OCI-LY3 (cell line): Measurements from ENCODE around the gene VAV3.

Experiments
- H2AFZ ChIP-seq: fragments of 200-600, 300-600 bp; shearing (Covaris generic); 2 replicates; pipeline ENCODE4 v1.6.0; 2014; ENCODE audit warnings: antibody characterized with exemption, low read depth, low read length
- H3K27ac ChIP-seq: fragments of 200-600, 300-600 bp; sonication (generic); 2 replicates; pipeline ENCODE4 v1.5.1; 2014; ENCODE audit warnings: mild to moderate bottlenecking, low read length, moderate library complexity, mixed read lengths
- H3K27me3 ChIP-seq: fragments of 200-600, 300-600 bp; sonication (generic); 2 replicates; pipeline ENCODE4 v1.6.1; 2014; ENCODE audit warnings: low read depth, low read length, mixed read lengths
- H3K36me3 ChIP-seq: fragments of 200-600, 300-600 bp; sonication (generic); replicated peaks from 2 replicates; pipeline ENCODE3; 2014; ENCODE audit warnings: low read depth, low read length, mixed read lengths
- H3K4me1 ChIP-seq: fragments of 300-600, 200-600 bp; sonication (generic); 2 replicates; pipeline ENCODE4 v1.6.1; 2014; ENCODE audit warnings: low read length, mixed read lengths
- H3K4me2 ChIP-seq: fragments of 200-600, 300-600 bp; sonication (generic); 2 replicates; pipeline ENCODE4 v1.6.1; 2014; ENCODE audit warnings: low read length, mixed read lengths
- H3K4me3 ChIP-seq: fragments of 300-600, 200-600 bp; sonication (generic); 2 replicates; pipeline ENCODE4 v1.5.1; 2014; ENCODE audit warnings: antibody characterized with exemption, mild to moderate bottlenecking, low read length, moderate library complexity
- H3K79me2 ChIP-seq: fragments of 300-600, 200-600 bp; shearing (Covaris generic); 2 replicates; pipeline ENCODE4 v1.6.1; 2014; ENCODE audit warnings: mild to moderate bottlenecking, low read length, mixed read lengths
- H3K9ac ChIP-seq: fragments of 300-600, 200-600 bp; shearing (Covaris generic); 2 replicates; pipeline ENCODE4 v1.6.0; 2014; ENCODE audit warnings: mild to moderate bottlenecking, low read length, moderate library complexity
- H3K9me3 ChIP-seq: fragments of 200-600, 300-600 bp; shearing (Covaris generic); 2 replicates; pipeline ENCODE4 v1.6.1; 2014; ENCODE audit warnings: low read length, mixed read lengths; ENCODE audit not compliant: insufficient read depth
- H4K20me1 ChIP-seq: fragments of 200-600, 300-600 bp; sonication (generic); 2 replicates; pipeline ENCODE4 v1.6.1; 2016; ENCODE audit warnings: low read length, mixed read lengths; ENCODE audit not compliant: insufficient read depth
- EZH2phosphoT487 ChIP-seq: fragments of 200-600 bp; shearing (Covaris generic); IDR thresholded peaks from 2 replicates; pipeline ENCODE4 v1.6.1; 2018; ENCODE audit warnings: antibody characterized with exemption, mixed run types, low read depth
- TF ChIP-seq, protein P1 (sequence below): fragments of 200-600, 300-600 bp; sonication (generic); IDR thresholded peaks from 2 replicates; pipeline ENCODE4 v1.5.1; 2014; ENCODE audit warnings: antibody characterized with exemption, low read length, low read depth

Gene VAV3

DNA sequence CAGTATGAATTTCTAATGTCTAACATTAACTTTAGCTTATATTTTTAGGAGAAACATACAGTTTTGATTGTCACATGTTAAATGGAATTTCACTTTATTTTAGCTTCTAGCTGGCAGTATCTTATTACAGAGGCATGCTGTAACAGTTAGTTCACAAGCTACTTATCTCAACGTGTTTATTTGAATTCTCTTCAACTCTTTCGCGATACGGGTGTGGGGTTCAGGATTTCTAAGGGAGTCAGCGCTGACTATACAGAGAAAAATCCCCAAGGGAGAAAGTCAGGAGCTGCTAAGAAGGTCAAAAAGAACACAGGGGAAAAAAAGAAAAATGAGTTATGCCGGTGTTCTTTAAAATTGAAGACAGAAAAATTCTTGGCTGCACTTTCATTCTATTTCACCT is 296.2 kb downstream of the VAV3 start:
- Histone ChIP-seq H3K4me2 (no peak overlapping the region), H3K4me3 (no peak overlapping the region), H3K9me3 (no peaks in the 10 kb centered on the region), H4K20me1 (no peaks in the 10 kb centered on the region), H3K27ac (no peak overlapping the region), H3K36me3 (no peaks in the 10 kb centered on the region), H3K4me1 (no peaks in the 10 kb centered on the region), H3K79me2 (no peaks in the 10 kb centered on the region), H2AFZ (no peak overlapping the region), H3K9ac (no peak overlapping the region), H3K27me3 (no peaks in the 10 kb centered on the region)
- no peak for TF ChIP-seq EZH2phosphoT487
- TF ChIP-seq, protein P1, sequence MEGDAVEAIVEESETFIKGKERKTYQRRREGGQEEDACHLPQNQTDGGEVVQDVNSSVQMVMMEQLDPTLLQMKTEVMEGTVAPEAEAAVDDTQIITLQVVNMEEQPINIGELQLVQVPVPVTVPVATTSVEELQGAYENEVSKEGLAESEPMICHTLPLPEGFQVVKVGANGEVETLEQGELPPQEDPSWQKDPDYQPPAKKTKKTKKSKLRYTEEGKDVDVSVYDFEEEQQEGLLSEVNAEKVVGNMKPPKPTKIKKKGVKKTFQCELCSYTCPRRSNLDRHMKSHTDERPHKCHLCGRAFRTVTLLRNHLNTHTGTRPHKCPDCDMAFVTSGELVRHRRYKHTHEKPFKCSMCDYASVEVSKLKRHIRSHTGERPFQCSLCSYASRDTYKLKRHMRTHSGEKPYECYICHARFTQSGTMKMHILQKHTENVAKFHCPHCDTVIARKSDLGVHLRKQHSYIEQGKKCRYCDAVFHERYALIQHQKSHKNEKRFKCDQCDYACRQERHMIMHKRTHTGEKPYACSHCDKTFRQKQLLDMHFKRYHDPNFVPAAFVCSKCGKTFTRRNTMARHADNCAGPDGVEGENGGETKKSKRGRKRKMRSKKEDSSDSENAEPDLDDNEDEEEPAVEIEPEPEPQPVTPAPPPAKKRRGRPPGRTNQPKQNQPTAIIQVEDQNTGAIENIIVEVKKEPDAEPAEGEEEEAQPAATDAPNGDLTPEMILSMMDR, result no peak

GRCh38 chr1:107666493-107666892 is 298.5 kb downstream of the VAV3 start:
- Histone ChIP-seq H3K4me3 (no peak overlapping the region), H3K9ac (no peak overlapping the region), H4K20me1 (no peaks in the 10 kb centered on the region), H3K27me3 (no peaks in the 10 kb centered on the region), H3K27ac (no peak overlapping the region), H3K4me1 (no peaks in the 10 kb centered on the region), H3K4me2 (no peak overlapping the region), H3K79me2 (no peaks in the 10 kb centered on the region), H3K36me3 (no peaks in the 10 kb centered on the region), H2AFZ (no peak overlapping the region), H3K9me3 (no peaks in the 10 kb centered on the region)
- TF ChIP-seq, protein P1, result no peak
- TF ChIP-seq EZH2phosphoT487, result no peak

- Histone ChIP-seq H3K4me1 (no peaks in the 10 kb centered on the region), H3K9me3 (no peaks in the 10 kb centered on the region), H3K27ac (no peak overlapping the region), H4K20me1 (no peaks in the 10 kb centered on the region), H3K79me2 (no peaks in the 10 kb centered on the region), H3K4me2 (no peak overlapping the region), H3K27me3 (no peaks in the 10 kb centered on the region), H3K9ac (no peak overlapping the region), H3K4me3 (no peak overlapping the region), H3K36me3 (no peaks in the 10 kb centered on the region), H2AFZ (no peak overlapping the region)
- TF ChIP-seq EZH2phosphoT487, result no peak
- TF ChIP-seq, protein P1, result no peak
Observed at GRCh38 chr1:107664982-107665925, 299.7 kb downstream of the VAV3 start.

GRCh38 chr1:107662971-107663370 is 302.0 kb downstream of the VAV3 start:
- no peaks in the 10 kb centered on the region for H3K9me3 ChIP-seq
- H3K9ac ChIP-seq, result no peak overlapping the region
- H3K4me1 ChIP-seq, result no peaks in the 10 kb centered on the region
- no peak overlapping the region for H3K4me2 ChIP-seq
- no peaks in the 10 kb centered on the region for H3K79me2 ChIP-seq
- H4K20me1 ChIP-seq, result no peaks in the 10 kb centered on the region
- H3K36me3 ChIP-seq, result no peaks in the 10 kb centered on the region
- H3K4me3 ChIP-seq, result no peak overlapping the region
- no peak overlapping the region for H3K27ac ChIP-seq
- H3K27me3 ChIP-seq, result no peaks in the 10 kb centered on the region
- H2AFZ ChIP-seq, result no peak overlapping the region
- TF ChIP-seq, protein P1, result no peak
- TF ChIP-seq EZH2phosphoT487, result no peak
